VCaP (cell line): Measurements from ENCODE around the gene CST9L.

Source experiments
- H3K27ac ChIP-seq: fragments of 450-650 bp; 2 replicates; pipeline ENCODE4 v1.5.1; 2017
- TF ChIP-seq, protein P1 (sequence below): fragments of 450-650 bp; conservative IDR thresholded peaks from 2 replicates; pipeline ENCODE4 v1.5.1; 2017; ENCODE audit warnings: mild to moderate bottlenecking, moderate library complexity

Gene CST9L

DNA sequence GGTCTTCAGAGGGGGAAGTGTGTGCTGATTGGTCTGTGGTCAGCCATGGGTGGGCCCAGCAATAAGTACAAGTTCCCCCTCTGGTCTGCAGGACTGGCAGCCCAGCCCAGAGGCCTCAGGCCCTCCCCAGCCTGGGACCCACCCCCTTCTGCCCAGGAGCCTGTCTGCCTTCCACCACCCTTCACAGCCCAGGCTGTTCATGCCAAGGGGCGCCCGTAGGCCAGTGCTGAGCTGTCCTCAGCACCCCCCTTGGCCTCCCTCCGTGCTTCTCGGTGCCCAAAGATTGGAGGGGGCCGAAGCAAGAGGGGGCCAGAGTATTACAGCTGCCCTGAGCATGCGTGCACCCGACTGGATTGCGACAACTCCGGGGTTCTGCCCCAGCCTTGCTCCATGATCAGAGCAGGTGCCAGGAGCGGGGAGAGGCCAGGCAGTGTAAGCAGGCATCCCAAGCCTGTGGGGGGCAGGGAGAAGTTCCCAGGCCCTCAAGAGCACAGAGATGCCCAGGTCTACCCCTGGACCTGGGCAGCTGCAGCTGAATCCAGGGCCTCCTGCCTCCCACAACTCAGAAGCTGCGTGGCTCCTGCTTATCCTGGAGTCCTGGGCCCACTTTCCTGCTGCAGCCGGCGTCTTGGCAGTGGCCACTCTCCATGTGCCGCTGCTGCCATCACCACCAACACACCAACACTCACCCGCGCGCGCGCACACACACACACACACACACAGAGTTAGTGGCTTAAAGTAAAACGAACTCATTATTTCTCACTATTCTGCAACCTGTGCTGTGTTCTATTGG, 33.3 kb downstream of the CST9L start:
- no peak overlapping the region for H3K27ac ChIP-seq
- TF ChIP-seq, protein P1, sequence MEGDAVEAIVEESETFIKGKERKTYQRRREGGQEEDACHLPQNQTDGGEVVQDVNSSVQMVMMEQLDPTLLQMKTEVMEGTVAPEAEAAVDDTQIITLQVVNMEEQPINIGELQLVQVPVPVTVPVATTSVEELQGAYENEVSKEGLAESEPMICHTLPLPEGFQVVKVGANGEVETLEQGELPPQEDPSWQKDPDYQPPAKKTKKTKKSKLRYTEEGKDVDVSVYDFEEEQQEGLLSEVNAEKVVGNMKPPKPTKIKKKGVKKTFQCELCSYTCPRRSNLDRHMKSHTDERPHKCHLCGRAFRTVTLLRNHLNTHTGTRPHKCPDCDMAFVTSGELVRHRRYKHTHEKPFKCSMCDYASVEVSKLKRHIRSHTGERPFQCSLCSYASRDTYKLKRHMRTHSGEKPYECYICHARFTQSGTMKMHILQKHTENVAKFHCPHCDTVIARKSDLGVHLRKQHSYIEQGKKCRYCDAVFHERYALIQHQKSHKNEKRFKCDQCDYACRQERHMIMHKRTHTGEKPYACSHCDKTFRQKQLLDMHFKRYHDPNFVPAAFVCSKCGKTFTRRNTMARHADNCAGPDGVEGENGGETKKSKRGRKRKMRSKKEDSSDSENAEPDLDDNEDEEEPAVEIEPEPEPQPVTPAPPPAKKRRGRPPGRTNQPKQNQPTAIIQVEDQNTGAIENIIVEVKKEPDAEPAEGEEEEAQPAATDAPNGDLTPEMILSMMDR: no peak

DNA sequence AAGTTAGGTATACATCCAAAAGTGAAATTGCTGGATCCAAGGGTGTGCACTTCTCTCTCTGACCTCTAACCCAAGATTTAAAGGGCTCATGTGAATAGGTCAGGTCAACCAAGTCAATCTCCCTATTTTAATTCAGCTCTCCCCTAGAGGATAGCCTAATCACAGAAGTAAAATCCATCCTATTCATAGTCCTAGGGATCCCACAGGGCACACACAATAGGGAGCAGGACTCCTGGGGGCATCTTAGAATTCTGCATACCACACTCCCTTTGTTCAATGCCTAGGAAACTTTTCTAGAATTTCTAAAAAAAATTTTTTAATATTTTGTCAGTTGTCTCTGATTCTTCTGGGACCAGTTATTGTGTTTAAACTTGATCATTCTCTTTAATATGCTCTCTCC, 35.1 kb downstream of the CST9L start:
- TF ChIP-seq, protein P1: no peak
- no peak overlapping the region for H3K27ac ChIP-seq

DNA sequence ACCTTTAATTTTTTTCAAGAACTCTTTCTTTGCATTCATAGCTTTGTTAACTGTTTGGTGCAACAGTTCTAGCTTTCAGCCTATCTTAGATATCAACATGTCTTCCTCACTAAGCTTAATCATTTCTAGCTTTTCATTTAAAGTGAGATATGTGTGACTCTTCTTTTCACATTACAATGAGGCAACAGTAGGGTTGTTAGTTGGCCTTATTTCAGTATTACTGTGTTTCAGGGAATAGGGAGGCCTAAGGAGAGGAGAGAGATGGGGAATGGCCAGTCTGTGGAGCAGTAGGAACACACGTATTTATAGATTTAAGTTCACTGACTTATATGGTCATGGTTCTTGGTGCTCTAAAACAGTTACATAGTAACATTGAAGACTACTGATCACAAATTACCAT, 35.8 kb downstream of the CST9L start:
- H3K27ac ChIP-seq: no peak overlapping the region
- TF ChIP-seq, protein P1: no peak

DNA sequence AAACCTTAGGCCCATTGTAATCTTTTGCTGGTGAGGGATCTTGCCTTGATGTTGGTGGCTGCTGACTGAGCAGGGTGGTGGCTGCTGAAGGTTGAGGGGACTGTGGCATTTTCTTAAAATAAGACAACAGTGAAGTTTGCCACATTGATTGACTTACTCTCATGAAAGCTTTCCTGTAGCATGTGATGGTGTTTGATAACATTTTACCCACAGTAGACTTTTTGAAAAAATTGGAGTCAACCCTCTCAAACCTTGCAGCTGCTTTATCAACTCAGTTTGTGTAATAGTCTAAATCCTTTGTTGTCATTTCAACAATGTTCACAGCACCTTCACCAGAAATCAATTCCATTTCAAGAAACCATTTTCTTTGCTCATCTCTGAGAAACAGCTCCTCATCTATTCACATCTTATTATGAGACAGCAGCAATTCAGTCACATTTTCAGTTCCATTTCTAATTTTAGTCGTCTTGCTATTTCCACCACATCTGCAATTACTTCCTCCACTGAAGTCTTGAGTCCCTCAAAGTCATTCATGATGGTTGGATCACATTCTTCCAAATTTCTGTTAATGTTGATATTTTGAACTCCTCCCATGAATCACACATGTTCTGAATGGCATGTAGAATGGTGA, 37.2 kb downstream of the CST9L start:
- H3K27ac ChIP-seq: no peak overlapping the region
- TF ChIP-seq, protein P1: no peak

DNA sequence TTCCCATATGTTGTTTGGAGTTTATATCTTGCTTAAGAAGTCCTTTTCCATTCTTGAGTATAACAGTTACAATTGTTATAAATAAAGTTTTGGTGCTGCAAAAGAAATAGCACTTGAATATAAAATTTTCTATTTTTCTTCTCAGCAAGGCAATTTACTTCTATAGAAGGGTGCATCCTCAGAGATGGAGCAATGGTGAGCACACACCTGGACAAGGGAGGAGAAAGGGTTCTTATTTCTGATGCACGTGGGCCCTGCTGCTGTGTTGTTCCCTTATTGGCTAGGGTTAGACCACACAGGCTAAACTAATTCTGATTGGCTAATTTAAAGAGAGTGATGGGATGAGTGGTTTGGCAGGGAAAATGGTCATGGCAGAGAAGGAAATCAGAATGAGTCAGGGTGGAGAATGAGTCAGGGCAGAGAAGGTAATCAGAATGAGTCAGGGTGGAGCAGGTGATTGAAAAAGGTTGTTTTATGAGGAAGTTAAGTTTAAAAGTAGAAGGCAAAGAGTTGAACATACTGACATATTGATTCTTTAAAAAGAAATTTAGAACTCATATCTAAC, 39.3 kb downstream of the CST9L start:
- no peak overlapping the region for H3K27ac ChIP-seq
- TF ChIP-seq, protein P1: no peak

DNA sequence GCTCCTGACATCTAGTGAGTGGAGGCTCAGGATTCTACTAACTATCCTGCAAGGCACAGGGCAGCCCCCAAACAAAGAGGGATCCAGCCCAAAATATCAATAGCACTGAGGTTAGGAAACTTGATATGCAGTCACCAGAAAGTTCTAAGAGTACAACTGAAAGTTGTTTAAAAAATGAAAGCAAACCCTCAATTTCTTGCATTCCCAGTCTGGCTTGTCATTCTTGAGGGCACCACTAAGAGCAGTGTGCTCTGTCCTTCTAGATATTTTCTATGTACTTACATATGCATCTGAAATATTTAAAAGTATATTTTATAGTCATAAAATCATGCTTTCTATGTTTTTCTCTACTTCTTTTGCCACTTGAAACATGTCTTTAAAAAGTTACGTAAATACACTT, 41.4 kb downstream of the CST9L start:
- TF ChIP-seq, protein P1: no peak
- no peak overlapping the region for H3K27ac ChIP-seq

DNA sequence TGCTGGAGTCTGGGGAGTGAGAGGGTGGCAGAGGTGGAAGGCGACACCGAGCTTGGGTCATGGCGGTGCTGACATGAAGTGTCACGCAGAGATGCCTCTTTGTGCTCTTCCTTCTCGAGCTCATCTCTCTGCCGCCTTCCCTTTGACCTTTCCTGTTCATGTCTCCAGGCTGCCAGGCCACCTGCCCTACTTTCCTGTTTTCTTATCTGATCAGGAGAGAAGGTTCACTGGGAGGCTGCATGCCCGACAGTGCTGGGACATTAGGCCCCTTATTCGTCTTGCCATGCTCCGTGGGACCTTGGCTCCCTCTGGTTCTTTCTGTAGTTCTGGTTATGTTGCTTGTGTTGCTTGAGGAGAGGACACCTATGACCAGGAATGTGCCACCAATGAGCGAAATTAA, 44.1 kb downstream of the CST9L start:
- H3K27ac ChIP-seq: no peak overlapping the region
- TF ChIP-seq, protein P1: no peak
